ENCODE measurements around the gene SLC25A18. TPM values are rescaled to one million over a fixed set of nuclear protein-coding genes. Genes with fewer than 3 reads are reported as not detected.

The SLC25A18 gene
- total and polyA plus RNA-seq, 4 donors, result 18.8 to 84.7 (median 69.8) TPM

- Histone ChIP-seq H3K27me3 (ENCODE audit: control insufficient read depth in 4 of 4, insufficient read depth in 4 of 4, low read length in 3 of 4) (no peaks in the 10 kb centered on the region), H3K4me3 (ENCODE audit: low read depth in 1 of 3, low read length in 3 of 3) (no peak overlapping the region), H3K27ac (ENCODE audit: low read depth in 1 of 2, low read length in 2 of 2) (no peak overlapping the region), H3K36me3 (ENCODE audit: control insufficient read depth in 4 of 4, insufficient read depth in 3 of 4, low read depth in 1 of 4, low read length in 3 of 4) (peaks cover 2 to 33% (median 25%) of the 10 kb centered on the region in 4 donors), H3K9ac (ENCODE audit: low read depth in 1 of 2, low read length in 2 of 2) (no peak overlapping the region), H3K4me1 (ENCODE audit: control insufficient read depth in 4 of 4, insufficient read depth in 4 of 4, low read length in 3 of 4) (no peaks in the 10 kb centered on the region), H3K9me3 (ENCODE audit: control insufficient read depth in 4 of 4, low read length in 3 of 4) (no peaks in the 10 kb centered on the region)
- no peak for TF ChIP-seq RAD21 (IDR thresholded peaks at IDR 0.05)
- no peak for TF ChIP-seq TAF1 (conservative IDR thresholded peaks at IDR 0.05)
- TF ChIP-seq, protein P1, sequence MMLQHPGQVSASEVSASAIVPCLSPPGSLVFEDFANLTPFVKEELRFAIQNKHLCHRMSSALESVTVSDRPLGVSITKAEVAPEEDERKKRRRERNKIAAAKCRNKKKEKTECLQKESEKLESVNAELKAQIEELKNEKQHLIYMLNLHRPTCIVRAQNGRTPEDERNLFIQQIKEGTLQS (IDR thresholded peaks at IDR 0.05), result no peak
- TF ChIP-seq, protein P2, sequence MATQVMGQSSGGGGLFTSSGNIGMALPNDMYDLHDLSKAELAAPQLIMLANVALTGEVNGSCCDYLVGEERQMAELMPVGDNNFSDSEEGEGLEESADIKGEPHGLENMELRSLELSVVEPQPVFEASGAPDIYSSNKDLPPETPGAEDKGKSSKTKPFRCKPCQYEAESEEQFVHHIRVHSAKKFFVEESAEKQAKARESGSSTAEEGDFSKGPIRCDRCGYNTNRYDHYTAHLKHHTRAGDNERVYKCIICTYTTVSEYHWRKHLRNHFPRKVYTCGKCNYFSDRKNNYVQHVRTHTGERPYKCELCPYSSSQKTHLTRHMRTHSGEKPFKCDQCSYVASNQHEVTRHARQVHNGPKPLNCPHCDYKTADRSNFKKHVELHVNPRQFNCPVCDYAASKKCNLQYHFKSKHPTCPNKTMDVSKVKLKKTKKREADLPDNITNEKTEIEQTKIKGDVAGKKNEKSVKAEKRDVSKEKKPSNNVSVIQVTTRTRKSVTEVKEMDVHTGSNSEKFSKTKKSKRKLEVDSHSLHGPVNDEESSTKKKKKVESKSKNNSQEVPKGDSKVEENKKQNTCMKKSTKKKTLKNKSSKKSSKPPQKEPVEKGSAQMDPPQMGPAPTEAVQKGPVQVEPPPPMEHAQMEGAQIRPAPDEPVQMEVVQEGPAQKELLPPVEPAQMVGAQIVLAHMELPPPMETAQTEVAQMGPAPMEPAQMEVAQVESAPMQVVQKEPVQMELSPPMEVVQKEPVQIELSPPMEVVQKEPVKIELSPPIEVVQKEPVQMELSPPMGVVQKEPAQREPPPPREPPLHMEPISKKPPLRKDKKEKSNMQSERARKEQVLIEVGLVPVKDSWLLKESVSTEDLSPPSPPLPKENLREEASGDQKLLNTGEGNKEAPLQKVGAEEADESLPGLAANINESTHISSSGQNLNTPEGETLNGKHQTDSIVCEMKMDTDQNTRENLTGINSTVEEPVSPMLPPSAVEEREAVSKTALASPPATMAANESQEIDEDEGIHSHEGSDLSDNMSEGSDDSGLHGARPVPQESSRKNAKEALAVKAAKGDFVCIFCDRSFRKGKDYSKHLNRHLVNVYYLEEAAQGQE (IDR thresholded peaks at IDR 0.05), result no peak
- no peak for TF ChIP-seq FOXA1 (IDR thresholded peaks at IDR 0.05)
- TF ChIP-seq ZBTB33 (IDR thresholded peaks at IDR 0.05), result no peak
- no peak for TF ChIP-seq NR2F2 (IDR thresholded peaks at IDR 0.05)
- TF ChIP-seq RXRA (IDR thresholded peaks at IDR 0.05), result no peak
- TF ChIP-seq SP1 (IDR thresholded peaks at IDR 0.05), result no peak
- no peak for TF ChIP-seq EGR1 (IDR thresholded peaks at IDR 0.05; ENCODE audit: low read depth in 2 of 2)
- no peak for TF ChIP-seq FOXA2 (IDR thresholded peaks at IDR 0.05)
- TF ChIP-seq GABPA (IDR thresholded peaks at IDR 0.05 in 1 of 2, conservative IDR thresholded peaks at IDR 0.05 in 1 of 2), result no peak
- no peak for TF ChIP-seq YY1 (IDR thresholded peaks at IDR 0.05)
- no peak for TF ChIP-seq HNF4A (conservative IDR thresholded peaks at IDR 0.05)
- TF ChIP-seq, protein P3, sequence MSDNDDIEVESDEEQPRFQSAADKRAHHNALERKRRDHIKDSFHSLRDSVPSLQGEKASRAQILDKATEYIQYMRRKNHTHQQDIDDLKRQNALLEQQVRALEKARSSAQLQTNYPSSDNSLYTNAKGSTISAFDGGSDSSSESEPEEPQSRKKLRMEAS (IDR thresholded peaks at IDR 0.05), result no peak
- no peak for TF ChIP-seq HNF4G (IDR thresholded peaks at IDR 0.05)
- TF ChIP-seq, protein P4, sequence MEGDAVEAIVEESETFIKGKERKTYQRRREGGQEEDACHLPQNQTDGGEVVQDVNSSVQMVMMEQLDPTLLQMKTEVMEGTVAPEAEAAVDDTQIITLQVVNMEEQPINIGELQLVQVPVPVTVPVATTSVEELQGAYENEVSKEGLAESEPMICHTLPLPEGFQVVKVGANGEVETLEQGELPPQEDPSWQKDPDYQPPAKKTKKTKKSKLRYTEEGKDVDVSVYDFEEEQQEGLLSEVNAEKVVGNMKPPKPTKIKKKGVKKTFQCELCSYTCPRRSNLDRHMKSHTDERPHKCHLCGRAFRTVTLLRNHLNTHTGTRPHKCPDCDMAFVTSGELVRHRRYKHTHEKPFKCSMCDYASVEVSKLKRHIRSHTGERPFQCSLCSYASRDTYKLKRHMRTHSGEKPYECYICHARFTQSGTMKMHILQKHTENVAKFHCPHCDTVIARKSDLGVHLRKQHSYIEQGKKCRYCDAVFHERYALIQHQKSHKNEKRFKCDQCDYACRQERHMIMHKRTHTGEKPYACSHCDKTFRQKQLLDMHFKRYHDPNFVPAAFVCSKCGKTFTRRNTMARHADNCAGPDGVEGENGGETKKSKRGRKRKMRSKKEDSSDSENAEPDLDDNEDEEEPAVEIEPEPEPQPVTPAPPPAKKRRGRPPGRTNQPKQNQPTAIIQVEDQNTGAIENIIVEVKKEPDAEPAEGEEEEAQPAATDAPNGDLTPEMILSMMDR (IDR thresholded peaks at IDR 0.05; ENCODE audit: low read depth, low read length, missing input control), result no peak
- no peak for TF ChIP-seq JUND (IDR thresholded peaks at IDR 0.05)
- no peak for DNase-seq (ENCODE audit: low spot score)
- WGBS, result 94% methylated on average over 2 of the region's 2 CpGs
Measured at GRCh38 chr22:17537155-17537554, 26.1 kb upstream of the SLC25A18 start.
